Endometrial microvascular endothelial cells (primary cell): ENCODE data around the gene TULP3. TPM values are rescaled to one million over a fixed set of nuclear protein-coding genes. Genes with fewer than 3 reads are reported as not detected.
"Not testable (repeated sequence)": the region's sequence is repeated elsewhere in the genome, so short reads cannot be mapped to it uniquely, and the experiment has no call there.

Source experiments
- in situ Hi-C: cut with HindIII; loops from 2 replicates; pipeline ENCODE4 v1.10.0; 2017; ENCODE audit warnings: low sequenced_read_pairs, low pct_unique_long_range_greater_than_20kb; ENCODE audit errors: inconsistent ontology term
- total RNA-seq: library from RNA; depleted of rRNA; stranded (reverse); fragments of >200 nt; gene quantifications from one replicate; pipeline ENCODE4 v1.2.3, GENCODE V29; 2015; ENCODE audit errors: inconsistent ontology term

TULP3 gene, protein sequence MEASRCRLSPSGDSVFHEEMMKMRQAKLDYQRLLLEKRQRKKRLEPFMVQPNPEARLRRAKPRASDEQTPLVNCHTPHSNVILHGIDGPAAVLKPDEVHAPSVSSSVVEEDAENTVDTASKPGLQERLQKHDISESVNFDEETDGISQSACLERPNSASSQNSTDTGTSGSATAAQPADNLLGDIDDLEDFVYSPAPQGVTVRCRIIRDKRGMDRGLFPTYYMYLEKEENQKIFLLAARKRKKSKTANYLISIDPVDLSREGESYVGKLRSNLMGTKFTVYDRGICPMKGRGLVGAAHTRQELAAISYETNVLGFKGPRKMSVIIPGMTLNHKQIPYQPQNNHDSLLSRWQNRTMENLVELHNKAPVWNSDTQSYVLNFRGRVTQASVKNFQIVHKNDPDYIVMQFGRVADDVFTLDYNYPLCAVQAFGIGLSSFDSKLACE
- total RNA-seq = 16.1 TPM

- in situ Hi-C loops = no loop called here
These were observed at the start of gene TULP3 for GRCh38 chr12:2890388-2891239. Gene TULP3, plus strand, starts transcription at chr12:2890891. Its CDS starts 57 bp downstream, at chr12:2890948.

DNA sequence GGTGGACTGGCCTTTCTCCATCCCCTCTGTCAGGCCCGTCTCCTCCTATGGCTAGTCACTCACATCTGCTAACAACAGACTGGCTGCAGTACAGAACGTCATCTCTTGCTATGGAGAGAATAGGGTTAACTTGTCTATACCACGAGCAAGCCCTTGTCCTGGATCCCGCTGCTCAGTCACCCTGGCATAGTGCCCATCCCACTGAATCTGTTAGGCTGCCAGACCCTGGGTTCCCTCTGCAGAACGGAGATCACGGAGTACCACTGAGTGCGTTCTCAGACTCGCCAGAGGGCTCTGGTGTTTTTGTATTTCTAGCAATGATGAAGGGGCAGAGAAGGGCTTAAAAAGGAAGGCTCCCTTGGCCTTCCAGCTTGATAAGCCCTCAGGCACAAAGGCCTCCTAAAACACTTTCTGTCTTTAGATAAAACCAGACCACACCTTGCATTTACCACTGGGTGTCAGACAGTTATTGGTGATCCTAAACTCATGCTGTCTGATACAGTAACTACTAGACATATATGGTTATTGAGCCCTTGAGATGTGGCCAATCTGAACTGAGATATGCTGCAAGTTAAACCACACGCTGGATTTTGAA is 49.5 kb upstream of the TULP3 start:
- in situ Hi-C loops = no loop called here

GRCh38 chr12:2842948-2843347 is 47.7 kb upstream of the TULP3 start:
- in situ Hi-C loops = no loop called here

DNA sequence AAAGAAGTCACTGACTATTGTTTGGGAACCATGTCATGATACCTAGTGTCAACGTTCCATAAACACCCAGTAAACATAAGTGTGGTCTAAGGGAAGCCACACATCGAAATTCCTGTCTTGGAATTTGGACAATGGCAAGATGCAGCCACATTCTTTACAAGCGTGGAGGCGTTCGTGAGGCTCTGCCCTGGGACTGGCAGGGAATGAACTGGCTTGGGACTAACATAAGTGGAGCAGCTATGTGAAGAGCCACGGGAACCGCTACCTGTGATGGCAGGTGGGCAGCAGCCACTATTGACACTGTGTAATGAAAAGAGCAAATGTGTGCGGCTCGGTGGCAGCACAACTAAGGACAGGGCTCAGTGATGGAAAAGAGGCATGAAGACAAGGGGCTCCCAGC is 45.9 kb upstream of the TULP3 start:
- in situ Hi-C loops = no loop called here

DNA sequence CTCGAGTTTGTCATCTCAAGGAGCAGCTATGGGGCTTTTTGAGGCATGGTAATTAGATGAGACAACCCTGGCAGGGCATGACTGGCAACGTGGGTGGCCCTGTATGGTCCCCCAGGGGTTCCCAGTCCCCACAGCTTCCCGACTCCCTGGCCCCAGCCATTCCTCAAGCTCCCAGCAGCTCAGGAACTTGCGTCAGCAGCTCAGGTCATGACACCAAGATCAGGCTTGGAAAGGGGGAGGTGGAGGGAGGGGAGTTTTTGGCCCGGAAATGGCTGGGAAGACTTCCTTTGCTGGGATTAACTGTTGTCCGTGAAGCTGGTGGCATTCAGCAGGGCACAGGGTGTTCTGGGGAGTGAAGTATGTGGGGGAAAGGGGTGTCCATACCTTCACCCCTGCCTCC is 45.4 kb upstream of the TULP3 start:
- in situ Hi-C loops = no loop called here

GRCh38 chr12:2851931-2852330 is 38.8 kb upstream of the TULP3 start:
- in situ Hi-C loops = no loop called here

GRCh38 chr12:2853626-2854025 is 37.1 kb upstream of the TULP3 start:
- in situ Hi-C loops = no loop called here

DNA sequence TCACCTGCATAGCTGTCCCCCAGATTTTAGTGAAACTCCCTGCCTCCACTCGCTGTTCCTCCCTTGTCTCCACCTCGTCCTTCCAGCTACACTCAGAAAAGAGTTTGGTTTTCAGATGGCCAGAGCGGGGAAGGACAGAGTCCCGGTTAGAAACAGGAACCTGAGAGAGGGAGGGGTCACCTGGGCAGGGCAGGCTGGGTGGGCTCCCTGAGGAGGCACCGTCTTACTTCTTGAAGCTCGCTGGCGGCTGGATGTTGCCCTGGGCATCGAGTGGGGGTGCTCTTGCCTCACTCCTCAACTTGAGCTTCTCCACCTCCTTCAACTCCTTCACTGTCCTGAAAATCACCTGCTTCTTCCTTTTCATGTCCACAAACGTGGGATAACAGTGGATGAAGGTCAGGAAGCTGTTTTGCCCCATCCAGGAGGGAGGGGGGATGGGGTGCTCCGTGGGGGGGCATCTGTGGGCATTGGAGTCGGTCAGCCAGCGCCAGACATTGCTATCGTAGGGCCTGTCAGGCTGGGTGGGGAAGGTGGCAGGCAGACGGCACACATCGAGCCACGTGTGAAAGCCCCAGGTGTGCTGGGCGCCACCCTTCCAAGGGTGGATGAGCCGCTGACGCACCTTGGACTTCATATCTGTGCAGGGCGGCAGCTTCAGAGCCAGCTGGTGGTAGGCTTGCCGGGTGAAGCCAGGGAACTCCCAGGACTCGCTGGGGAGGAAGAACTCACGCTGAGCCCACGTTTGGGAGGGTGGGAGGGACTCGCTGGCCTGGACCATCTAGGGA is 35.8 kb upstream of the TULP3 start:
- in situ Hi-C loops = no loop called here

DNA sequence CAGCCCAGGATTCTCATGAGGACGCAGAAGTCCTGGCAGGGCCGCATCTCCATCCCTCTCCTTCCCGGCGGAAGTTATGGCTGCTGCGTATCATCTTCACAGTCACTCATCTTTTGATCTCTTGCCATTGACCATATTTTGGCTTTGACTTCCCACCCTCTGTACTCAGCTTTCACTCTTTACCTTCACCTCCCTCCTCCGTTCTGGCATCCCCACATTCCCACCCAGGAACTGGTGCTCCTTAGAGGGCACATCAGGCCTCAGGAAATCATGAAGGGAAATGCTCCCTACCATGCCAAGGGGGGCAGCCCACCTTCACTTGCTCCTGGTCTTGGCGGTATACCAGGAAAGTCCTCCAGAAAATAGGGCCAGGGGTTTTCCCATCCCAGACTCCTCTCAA is 35.1 kb upstream of the TULP3 start:
- in situ Hi-C loops = no loop called here

DNA sequence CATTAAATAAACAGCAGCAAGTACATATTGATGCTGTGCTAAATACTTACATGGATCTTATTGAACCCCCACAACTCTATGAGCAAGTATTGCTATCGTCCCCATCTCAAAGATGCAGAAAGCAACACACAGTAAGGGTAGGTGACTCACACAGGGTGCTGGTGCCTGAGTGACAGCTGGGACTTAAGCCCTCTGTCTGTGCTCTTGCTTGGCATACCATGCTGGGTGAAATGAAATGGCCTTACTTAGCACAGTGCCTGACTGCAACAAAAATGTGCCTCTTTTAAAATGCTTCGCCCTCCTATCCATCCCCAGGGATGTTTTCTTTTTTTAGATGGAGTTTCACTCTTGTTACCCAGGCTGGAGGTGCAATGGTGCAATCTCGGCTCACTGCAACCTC is 34.6 kb upstream of the TULP3 start:
- in situ Hi-C loops = no loop called here

GRCh38 chr12:2857021-2857431 is 33.7 kb upstream of the TULP3 start, which contains the start of gene TEX52:
Gene TEX52, minus strand, starts transcription at chr12:2857039. Its CDS starts 13 bp downstream, at chr12:2857026.
- in situ Hi-C loops = no loop called here

DNA sequence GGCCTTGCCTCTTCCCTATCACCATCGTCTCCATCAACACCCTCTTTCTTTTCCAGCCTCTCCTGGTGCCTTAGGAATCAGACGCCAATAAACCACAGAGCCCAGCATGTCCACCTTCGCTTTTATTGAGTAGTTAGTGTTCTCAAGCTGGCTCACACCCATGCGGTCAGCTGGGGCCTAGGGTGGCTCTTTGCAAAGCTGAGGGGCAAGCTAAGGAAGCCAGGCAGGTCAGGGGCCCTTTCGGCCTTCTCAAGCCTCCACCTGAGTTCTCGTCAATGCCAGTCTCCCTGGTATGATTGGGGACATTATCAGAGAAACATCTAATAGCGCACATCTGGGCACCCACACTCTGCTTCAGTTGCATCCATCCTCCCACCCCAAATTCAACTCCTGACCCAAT is 33.1 kb upstream of the TULP3 start:
- in situ Hi-C loops = no loop called here

DNA sequence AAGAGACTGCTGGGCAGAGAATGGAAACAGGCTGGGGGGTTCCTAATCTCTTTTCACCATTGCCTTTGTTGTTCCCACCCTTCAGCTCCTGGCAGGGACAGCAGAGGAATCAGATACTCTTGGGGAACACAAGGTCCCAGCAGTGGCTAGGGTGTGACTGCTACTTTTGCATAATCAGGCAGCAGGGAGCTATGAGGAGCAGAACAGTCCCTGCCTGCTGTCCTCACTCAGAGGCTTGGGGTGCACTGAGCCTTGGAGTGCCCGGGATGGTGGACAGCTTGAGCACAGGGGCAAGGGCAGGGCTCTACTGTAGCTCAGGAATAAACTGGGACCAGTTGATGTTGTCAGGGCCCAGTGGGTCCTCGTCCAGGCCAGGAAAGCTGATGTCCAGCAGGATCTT is 32.4 kb upstream of the TULP3 start:
- in situ Hi-C loops = no loop called here

DNA sequence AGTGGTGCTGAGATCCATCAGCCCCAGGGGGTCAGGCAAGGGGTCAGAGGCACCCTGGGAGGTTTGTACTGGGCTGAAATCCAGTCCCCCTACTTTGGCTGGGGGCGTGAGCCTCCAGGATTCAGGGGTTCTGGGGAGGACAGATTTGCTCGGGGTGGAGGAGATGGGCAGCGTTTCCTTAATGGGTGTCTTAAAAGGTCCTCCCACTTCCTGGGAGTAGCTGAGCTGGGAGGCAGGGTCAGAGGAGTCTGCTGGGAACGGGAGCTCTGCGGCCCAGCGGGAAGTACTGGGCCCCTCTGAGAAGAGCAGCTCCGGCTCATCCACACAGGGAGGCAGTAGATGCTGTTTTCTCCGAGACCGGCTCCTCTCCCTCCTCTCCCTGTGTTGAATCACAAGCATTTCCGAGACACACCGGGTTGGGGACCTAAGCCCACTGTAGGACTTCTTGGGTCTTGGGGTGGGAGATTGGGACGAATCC is 31.7 kb upstream of the TULP3 start:
- in situ Hi-C loops = no loop called here

- in situ Hi-C loops = no loop called here
These were observed 30.5 kb upstream of the TULP3 start for GRCh38 chr12:2860170-2860569.

DNA sequence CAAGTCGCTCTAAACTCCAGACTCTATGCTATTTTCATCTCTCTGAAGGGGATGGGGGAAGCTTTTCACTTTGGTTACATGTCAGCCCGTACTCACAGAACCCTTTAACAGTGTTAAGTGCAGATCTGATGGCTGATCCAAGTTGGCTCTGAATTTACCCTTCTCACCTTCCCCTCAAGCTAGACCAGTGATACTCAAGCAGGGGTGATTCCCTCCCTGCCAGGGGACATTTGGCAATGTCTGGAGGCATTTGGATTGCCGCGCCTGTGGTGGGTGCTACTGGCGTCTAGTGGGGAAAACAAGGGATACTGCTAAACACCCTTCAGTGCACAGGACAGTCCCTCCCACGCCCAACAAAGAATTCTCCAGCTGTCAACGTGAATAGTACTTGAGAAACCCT is 27.8 kb upstream of the TULP3 start:
- in situ Hi-C loops = no loop called here

DNA sequence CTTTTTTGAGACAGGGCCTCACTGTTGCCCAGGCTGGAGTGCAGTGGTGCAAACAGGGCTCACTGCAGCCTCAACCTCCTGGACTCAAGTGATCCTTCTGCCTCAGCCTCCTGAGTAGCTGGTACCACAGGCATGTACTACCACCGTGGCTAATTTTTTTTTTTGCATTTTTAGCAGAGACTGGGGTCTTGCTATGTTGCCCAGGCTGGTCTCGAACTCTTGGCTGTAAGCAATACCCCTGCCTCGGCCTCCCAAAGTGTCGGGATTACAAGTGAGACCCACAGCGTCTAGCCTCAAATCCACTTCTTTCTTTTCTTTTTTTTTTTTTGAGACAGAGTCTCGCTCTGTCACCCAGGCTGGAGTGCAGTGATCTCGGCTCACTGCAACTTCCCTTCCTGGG is 27.3 kb upstream of the TULP3 start:
- in situ Hi-C loops = not testable (repeated sequence)

DNA sequence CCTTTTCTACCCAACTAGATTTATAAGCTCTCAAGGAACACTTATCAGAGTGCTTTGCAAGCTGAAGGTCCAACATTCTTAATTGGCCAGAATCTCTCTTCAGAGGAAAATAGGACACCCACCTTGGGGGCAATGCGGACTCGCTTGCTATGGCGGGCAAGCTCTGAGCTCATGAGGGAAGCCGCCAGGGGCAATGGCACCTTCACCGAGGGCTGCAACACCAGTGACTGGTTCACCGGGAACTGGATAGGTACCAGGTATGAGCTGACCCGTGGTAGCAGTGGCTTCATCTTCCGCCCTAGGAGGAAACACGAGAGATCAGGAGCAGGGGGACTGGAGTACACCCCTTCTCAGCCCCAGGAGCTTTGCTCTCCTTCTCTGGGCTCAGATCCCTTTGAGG is 26.5 kb upstream of the TULP3 start:
- in situ Hi-C loops = no loop called here
